Hypothalamus (tissue), 51 donors: Measurements from ENCODE around the gene DRD4.

Source experiments
- DNase-seq, 51 donors: peaks; one replicate each; lab custom pipeline; 2025; lab: John Stamatoyannopoulos, UW

Gene DRD4

GRCh38 chr11:609341-609811, 27.7 kb upstream of the DRD4 start:
- DNase-seq: no peak

GRCh38 chr11:610146-610801, 26.8 kb upstream of the DRD4 start:
- no peak for DNase-seq

DNA sequence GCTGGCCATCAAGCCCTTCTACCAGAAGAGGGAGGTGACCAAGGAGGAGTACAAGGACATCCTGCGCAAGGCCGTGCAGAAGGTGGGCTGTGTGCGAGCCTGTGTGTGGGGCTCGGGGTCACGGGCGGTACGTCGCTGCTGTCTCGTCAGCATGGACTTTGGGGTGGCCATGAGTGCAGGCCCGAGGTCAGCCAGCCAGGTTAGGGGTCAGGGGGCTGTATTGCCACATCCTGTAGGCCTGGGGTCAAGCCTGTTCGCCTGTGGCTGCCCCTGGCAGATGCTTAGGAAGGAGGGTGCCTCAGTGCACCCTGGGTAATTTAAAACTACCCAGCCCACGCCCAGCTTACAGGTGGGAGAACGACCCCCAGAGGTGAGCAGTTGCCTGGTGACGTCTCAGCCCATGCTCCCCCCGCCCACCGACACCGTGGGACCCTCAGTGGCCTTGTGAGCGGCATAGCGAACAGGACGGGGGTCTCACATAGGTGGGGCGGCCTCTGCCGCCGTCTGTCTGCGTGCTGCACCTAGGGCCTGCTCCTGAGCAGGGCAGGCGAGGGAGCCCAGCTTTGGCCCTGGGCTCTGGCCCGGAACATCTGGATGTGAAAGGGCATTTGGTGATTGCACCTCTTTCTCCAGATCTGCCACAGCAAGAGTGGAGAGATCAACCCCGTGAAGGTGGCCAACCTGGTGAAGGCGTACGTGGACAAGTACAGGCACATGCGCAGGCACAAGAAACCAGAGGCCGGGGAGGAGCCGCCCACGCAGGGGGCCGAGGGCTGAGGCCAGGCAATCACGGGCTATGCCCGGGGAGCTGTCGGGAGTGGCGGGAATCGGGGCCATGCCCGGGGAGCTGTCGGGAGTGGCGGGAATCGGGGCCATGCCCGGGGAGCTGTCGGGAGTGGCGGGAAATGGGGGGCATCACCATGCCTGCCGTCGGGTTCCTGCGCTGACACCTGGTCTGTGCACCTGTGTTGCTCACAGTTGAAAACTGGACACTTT, 25.8 kb upstream of the DRD4 start:
- DNase-seq: no peak

GRCh38 chr11:612201-612960, 24.7 kb upstream of the DRD4 start:
- no peak for DNase-seq

GRCh38 chr11:612961-613300, 24.1 kb upstream of the DRD4 start:
- DNase-seq: no peak

DNA sequence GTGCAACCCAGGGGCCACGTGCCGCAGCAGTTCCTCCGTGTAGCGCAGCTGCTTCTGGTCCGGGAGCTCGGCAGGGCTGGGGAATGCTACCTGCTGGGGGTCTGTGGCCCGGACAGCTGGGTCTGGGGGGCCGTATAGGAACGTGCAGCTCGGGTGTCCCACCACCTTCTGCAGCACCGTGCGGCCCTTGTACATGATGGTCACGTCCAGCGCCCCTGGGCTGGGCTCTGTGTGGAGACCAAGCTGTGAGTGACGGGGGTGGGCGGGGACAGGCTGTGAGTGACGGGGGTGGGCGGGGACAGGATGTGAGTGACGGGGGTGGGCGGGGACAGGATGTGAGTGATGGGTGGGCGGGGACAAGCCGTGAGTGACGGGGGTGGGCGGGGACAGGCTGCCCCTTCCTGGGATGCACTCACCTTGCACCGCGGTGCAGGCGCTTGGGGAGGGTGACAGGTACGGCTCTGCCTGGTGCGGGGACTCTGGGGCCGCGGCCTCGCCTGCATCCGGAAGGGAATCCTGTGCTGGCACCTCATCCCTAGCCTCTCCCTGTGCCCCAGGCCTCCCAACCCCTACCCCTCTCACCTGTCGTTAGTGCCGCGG, 23.6 kb upstream of the DRD4 start:
- peak in 17 of 51 donors; percentile 11 to 60 (median 32) for DNase-seq

- DNase-seq: no peak
These were observed 22.9 kb upstream of the DRD4 start for GRCh38 chr11:614021-614622.

GRCh38 chr11:614623-615503, 22.2 kb upstream of the DRD4 start:
- peak in 2 of 51 donors; percentile 7 to 21 for DNase-seq

- peak; percentile 25 to 91 (median 80) for DNase-seq
These were observed 21.4 kb upstream of the DRD4 start, which contains the start of gene IRF7 for GRCh38 chr11:615504-616319. Gene IRF7 (minus strand): TSS chr11:615950. CDS start chr11:615364, 586 bp downstream.

GRCh38 chr11:616320-617198, 20.5 kb upstream of the DRD4 start:
- no peak for DNase-seq

DNA sequence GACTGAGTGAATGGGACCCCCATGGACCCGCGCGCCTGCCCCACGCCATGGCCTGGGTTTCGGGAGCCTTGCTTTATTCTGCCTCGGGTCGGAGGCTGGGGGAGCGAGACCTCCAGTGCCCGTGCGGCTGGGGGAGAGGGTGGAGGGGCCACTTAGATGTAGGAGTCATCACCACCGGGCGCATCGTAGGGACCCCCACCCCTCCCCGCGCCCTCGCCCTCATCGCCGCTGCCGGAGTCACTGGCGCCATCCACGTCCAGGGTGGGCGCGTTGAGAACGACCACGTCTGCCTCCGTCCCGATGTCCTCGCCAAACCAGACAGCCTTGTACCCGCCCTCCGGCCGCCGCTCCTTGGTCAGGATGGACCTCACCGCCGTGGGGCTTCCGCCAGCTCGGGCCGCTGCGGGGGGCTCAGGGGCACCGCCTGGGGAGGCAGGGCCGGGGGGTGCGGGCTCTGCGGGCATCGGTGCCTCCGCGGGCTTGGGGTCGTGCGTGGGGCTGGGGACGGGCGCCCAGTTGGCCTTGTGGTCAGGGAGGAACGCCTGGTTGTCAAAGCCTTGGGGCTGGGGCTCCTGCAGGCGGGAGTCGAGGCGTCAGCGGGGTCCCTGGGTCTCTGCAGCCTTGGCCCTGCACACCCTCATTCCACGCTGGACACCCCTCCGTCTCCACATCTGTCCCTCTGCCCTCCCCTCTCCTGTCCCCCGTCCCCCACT, 19.7 kb upstream of the DRD4 start:
- DNase-seq: no peak

DNA sequence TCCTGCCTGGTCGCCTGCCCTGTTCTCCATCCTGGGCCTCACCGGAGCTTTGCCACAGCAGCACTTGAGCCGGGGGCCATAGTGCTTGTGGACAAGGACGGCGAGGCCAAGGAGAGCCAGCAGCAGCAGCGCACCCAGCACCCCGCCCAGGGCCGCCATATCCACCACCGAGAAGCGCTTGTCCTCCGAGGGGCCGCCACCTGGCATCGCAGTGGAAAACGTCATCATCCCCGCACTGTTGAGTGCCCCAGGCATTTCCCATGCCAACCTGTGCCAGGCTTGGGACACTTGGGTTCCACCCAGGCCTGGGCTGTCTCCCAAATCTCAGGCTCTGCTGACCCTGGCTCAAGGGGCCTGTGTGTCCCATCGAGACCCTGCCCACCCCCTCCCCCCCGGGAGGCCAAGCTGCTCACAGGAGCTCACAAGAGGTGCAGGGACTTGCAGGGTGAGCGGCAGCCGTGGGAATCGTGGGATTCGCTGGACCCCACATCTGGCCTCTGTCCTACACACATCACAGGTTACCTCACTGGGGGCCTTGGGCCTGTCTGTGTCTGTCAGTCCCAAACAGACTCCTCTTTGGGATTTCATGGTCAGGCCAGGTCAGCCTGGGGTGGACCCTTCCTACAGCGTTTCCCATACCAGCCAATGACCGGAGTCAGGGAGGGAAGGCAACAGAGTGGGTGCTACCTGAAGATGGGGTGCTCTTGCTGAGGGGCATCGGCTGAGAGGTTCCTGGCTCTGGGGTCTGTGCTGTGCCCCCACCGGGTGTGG, 19.0 kb upstream of the DRD4 start:
- DNase-seq: no peak

DNA sequence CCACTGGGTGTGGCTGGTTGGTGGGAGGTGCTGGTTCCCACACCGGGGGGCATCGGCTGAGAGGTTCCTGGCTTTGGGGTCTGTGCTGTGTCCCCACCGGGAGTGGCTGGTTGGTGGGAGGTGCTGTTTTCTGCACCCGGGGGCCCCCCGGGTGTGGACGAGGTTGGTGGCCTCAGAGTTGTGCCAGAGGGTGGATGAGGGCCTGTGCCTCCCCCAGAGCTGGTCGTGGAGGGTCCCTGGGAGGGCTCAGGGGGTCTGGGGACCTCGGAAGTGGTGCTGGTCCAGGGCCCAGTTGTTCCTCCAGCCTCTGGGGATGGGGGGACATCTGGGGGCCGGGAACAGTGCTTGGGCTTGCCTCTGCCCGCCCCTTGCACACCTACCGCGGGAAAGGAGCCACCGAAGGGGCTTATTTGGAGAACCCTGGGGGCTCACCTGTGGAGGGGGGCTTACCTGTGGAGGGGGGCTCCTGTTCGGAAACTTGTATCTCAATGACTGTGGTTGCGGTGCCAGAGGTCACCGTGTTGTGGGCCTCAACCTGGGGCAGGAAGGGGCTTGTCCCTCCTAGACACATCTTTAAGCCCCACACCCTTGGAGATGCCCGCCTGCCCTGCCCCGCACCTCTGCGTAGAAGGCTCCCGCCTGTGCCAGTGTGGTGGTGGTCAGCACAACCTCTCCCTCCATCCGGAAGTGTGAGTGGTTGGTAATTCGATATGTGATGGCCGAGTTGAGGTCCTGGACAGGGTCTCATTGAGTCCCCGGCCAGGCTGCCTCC, 18.0 kb upstream of the DRD4 start:
- DNase-seq: no peak

GRCh38 chr11:619628-620050, 17.4 kb upstream of the DRD4 start:
- DNase-seq: no peak

- no peak for DNase-seq
These were observed 16.9 kb upstream of the DRD4 start for GRCh38 chr11:620201-620600.
